Heart right ventricle (tissue), 16 donors: ENCODE results near the gene ARAP2. TPM values are rescaled to one million over a fixed set of nuclear protein-coding genes. Genes with fewer than 3 reads are reported as not detected.

ENCODE experiments used
- ATAC-seq, 8 donors: fragments of 200-7000 bp; cut with Tn5 transposase; one replicate each; pipeline ENCODE4 v1.9.1; 2020; ENCODE audit warnings: mild to moderate bottlenecking in 8 of 8, moderate library complexity in 8 of 8, moderate number of reproducible peaks in 1 of 8
- DNase-seq, 2 donors: peaks; one replicate each; pipeline ENCODE4 v3.0.0-alpha.2; 2020
- H3K27ac ChIP-seq, 10 donors: fragments of 200-600 bp; sonication (generic) in 2 of 10; one replicate each; pipeline versions ENCODE4 v1.5.0 to v1.8.0; 2020 to 2022; ENCODE audit warnings: mild to moderate bottlenecking in 3 of 10
- H3K27me3 ChIP-seq, 7 donors: fragments of 200-600 bp; one replicate each; pipeline ENCODE4 v1.8.0; 2021 to 2022; ENCODE audit warnings: mild to moderate bottlenecking in 2 of 7
- H3K36me3 ChIP-seq, 9 donors: fragments of 200-600 bp; sonication (generic) in 1 of 9; one replicate each; pipeline versions ENCODE4 v1.5.0 to v1.8.0; 2020 to 2022; ENCODE audit warnings: mild to moderate bottlenecking in 2 of 9
- H3K4me1 ChIP-seq, 9 donors: fragments of 200-600 bp; sonication (generic) in 1 of 9; one replicate each; pipeline versions ENCODE4 v1.5.0 to v1.8.0; 2020 to 2022; ENCODE audit warnings: mild to moderate bottlenecking in 4 of 9
- H3K4me3 ChIP-seq, 10 donors: fragments of 200-600 bp; sonication (generic) in 2 of 10; one replicate each; pipeline versions ENCODE4 v1.5.0 to v1.8.0; 2020 to 2022; ENCODE audit warnings: mild to moderate bottlenecking in 7 of 10, moderate library complexity in 2 of 10
- H3K9me3 ChIP-seq, 11 donors: fragments of 200-600 bp in 10 of 11; sonication (generic) in 2 of 11; one replicate each; pipeline versions ENCODE4 v1.5.0 to v1.8.0; 2013 to 2022; ENCODE audit warnings: mild to moderate bottlenecking in 2 of 11, control low read depth in 1 of 11, moderate library complexity in 1 of 11
- WGBS, 2 donors: extraction: QIAGEN DNeasy Blood & Tissue Kit; methylation state at CpG; one replicate each; pipeline ENCODE4 v1.1.7; 2013; ENCODE audit warnings: inconsistent platforms in 1 of 2; 5-methylcytosine and 5-hydroxymethylcytosine counted together
- intact Hi-C, 10 donors: fragments of 100-400 bp; cut with DNase I; formaldehyde crosslinking; loops; one replicate each; pipeline versions ENCODE4 v1.11.1 to v1.14.2; 2022
- polyA plus RNA-seq, 2 donors: library from polyadenylated mRNA; stranded (reverse); fragments of 200-250 nt; gene quantifications; one replicate each; pipeline ENCODE4 v1.2.3, GENCODE V29; 2013
- total RNA-seq, 10 donors: library from RNA; stranded (reverse); fragmentation: NEBNext Ultra II Directional in 3 of 10; extraction: Animal tissue kit (Norgen Biotek cat#: 25700) in 3 of 10; gene quantifications; one replicate each; pipeline versions ENCODE4 v1.2.1 to v1.2.4, GENCODE V29; 2021 to 2023
- TF ChIP-seq, protein P1 (sequence below), 9 donors: fragments of 200-600 bp; sonication (generic) in 2 of 9; IDR thresholded peaks; one replicate each; pipeline versions ENCODE4 v1.5.0 to v1.8.0; 2021 to 2022; ENCODE audit warnings: antibody characterized with exemption in 9 of 9, mild to moderate bottlenecking in 5 of 9, moderate library complexity in 1 of 9
- donor health status: Arrhythmogenic right ventricular cardiomyopathy.
- donor health status: ischemic (EF 13 %, LVEDD 7.1; RV severe dilation, severe dysfunction).
- donor health status: healthy with polysubstance abuse.
- donor health status: DM: no; HTN: yes; CAD: no.
- donor health status: DM: no; HTN: no; CAD: no.
- donor health status: ischemic (EF 25% LVEDD 6.9; RV normal size, moderate dysfunction).
- donor health status: ischemic (EF 25% LVEDD 5.7; RV mildly dilated, moderate dysfunction).
- donor health status: healthy.
- donor health status: DM: yes; HTN: yes; CAD: no.
- donor health status: Ischemic cardiomyopathy.
- donor health status: ischemic (EF 35%, LVEDD 5.7; RV mildly dilated, moderate dysfunction).
- donor health status: nonischemic (EF 11% LVEDD 7.7; RV severe dilation, severe dysfunction).
- donor health status: DM: yes; HTN: yes; CAD: no.
- donor health status: PGD.
- donor health status: ischemic (EF 29% LVEDD 5.4; RV normal size, mild dysfunction).
- donor health status: nonischemic (EF 23%, LVEDD 6.1; RV moderate dilation, normal function).

The ARAP2 gene
- total and polyA plus RNA-seq, 12 donors, result 0.19 to 6.9 (median 2.5) TPM

DNA sequence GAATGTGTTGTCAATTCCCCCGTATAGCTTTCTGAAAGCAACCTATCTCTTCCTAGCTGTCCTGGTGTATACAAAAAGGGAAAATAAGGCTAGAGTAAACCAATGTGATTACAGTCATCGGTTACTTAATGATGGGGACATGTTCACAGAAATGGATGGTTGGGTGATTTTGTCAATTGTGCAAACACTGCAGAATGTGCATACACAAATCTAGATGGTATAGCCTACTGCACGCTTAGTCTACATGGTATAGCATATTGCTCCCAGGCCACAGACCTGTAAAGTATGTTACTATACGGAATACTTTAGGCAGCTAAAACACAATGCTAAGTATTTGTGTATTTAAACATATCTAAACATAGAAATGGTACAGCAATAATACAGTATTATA lies 42.2 kb upstream of the ARAP2 start:
- TF ChIP-seq, protein P1, sequence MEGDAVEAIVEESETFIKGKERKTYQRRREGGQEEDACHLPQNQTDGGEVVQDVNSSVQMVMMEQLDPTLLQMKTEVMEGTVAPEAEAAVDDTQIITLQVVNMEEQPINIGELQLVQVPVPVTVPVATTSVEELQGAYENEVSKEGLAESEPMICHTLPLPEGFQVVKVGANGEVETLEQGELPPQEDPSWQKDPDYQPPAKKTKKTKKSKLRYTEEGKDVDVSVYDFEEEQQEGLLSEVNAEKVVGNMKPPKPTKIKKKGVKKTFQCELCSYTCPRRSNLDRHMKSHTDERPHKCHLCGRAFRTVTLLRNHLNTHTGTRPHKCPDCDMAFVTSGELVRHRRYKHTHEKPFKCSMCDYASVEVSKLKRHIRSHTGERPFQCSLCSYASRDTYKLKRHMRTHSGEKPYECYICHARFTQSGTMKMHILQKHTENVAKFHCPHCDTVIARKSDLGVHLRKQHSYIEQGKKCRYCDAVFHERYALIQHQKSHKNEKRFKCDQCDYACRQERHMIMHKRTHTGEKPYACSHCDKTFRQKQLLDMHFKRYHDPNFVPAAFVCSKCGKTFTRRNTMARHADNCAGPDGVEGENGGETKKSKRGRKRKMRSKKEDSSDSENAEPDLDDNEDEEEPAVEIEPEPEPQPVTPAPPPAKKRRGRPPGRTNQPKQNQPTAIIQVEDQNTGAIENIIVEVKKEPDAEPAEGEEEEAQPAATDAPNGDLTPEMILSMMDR (IDR thresholded peaks at IDR 0.05), result no peak
- intact Hi-C loops, result no loop called here
- H3K4me1 ChIP-seq, result peaks cover 0 to 4% (median 0%) of the 10 kb centered on the region in 9 donors
- no peaks in the 10 kb centered on the region for H3K9me3 ChIP-seq
- no peaks in the 10 kb centered on the region for H3K27me3 ChIP-seq
- 88 to 89% methylated on average over 4 of the region's 4 CpGs for WGBS, 2 donors
- H3K27ac ChIP-seq, result peak overlapping the region in 1 of 10 donors; percentile 43
- H3K36me3 ChIP-seq, result no peaks in the 10 kb centered on the region
- H3K4me3 ChIP-seq, result no peak overlapping the region
- DNase-seq (no peak), ATAC-seq (no peak)

- H3K4me3 ChIP-seq, result no peak overlapping the region
- intact Hi-C loops, result no loop called here
- peak overlapping the region in 1 of 10 donors; percentile 74 for H3K27ac ChIP-seq
- DNase-seq (no peak), ATAC-seq (peak in 2 of 8 donors; percentile 33 to 46)
- H3K9me3 ChIP-seq, result no peaks in the 10 kb centered on the region
- peaks cover 0 to 4% (median 0%) of the 10 kb centered on the region in 9 donors for H3K4me1 ChIP-seq
- WGBS, 2 donors, result 83 to 88% methylated on average over 6 of the region's 6 CpGs
- H3K36me3 ChIP-seq, result no peaks in the 10 kb centered on the region
- no peaks in the 10 kb centered on the region for H3K27me3 ChIP-seq
- TF ChIP-seq, protein P1 (IDR thresholded peaks at IDR 0.05), result no peak
These were observed 41.6 kb upstream of the ARAP2 start for GRCh38 chr4:36285784-36286480.

GRCh38 chr4:36283912-36284465 lies 39.7 kb upstream of the ARAP2 start:
- H3K27ac ChIP-seq, result peak overlapping the region in 1 of 10 donors; percentile 74
- ATAC-seq, result no peak
- TF ChIP-seq, protein P1 (IDR thresholded peaks at IDR 0.05), result no peak
- H3K27me3 ChIP-seq, result no peaks in the 10 kb centered on the region
- H3K4me3 ChIP-seq, result peak overlapping the region in 1 of 10 donors; percentile 28
- intact Hi-C loops, result no loop called here
- H3K9me3 ChIP-seq, result no peaks in the 10 kb centered on the region
- DNase-seq, result no peak
- WGBS, 2 donors, result 73 to 75% methylated on average over 2 of the region's 2 CpGs
- H3K4me1 ChIP-seq, result peaks cover 0 to 4% (median 0%) of the 10 kb centered on the region in 9 donors
- no peaks in the 10 kb centered on the region for H3K36me3 ChIP-seq

DNA sequence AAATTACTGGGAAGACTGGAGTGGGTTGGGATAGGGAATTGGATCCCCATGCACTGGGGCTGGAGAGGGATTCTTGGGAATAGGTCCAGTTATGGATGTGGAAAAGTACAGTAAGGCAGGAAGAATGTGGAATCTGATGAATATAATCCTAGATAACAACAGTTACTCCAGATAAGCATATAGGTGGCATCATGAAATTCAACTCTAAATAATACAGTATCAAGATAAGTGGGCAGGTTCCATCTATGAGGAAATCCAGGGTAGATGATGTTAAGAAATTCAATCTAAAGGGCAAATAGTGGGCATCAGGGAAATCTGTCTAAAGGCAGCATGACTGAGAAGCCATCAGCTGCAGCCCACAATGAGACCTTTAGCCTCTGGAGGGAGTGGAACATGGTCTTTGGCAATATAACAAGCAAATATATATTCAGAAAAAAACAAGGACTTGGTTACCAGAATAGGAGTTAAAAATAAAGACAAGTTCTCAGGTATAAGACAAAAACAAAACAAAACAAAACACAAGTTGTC lies 38.3 kb upstream of the ARAP2 start:
- peak overlapping the region in 1 of 10 donors; percentile 28 for H3K4me3 ChIP-seq
- intact Hi-C loops, result no loop called here
- peak overlapping the region in 1 of 10 donors; percentile 54 for H3K27ac ChIP-seq

More for the DNA sequence above, 38.3 kb upstream of the ARAP2 start:
- no peaks in the 10 kb centered on the region for H3K36me3 ChIP-seq
- no peaks in the 10 kb centered on the region for H3K27me3 ChIP-seq
- no peak for DNase-seq
- TF ChIP-seq, protein P1 (IDR thresholded peaks at IDR 0.05), result no peak
- no peaks in the 10 kb centered on the region for H3K9me3 ChIP-seq
- no peak for ATAC-seq
- no peaks in the 10 kb centered on the region for H3K4me1 ChIP-seq
